ENCODE data around the gene LIN52. TPM values are rescaled to one million over a fixed set of nuclear protein-coding genes. Genes with fewer than 3 reads are reported as not detected.

The LIN52 gene
- total and polyA plus RNA-seq, 10 donors = 4.0 to 11.3 (median 8.5) TPM

GRCh38 chr14:74144789-74145188 lies 60.0 kb downstream of the LIN52 start:
- Histone ChIP-seq H3K36me3 (peaks cover 0 to 12% (median 0%) of the 10 kb centered on the region in 6 donors), H3K4me3 (no peak overlapping the region), H3K27me3 (replicated peaks in 1 of 7) (no peaks in the 10 kb centered on the region), H3K4me1 (peaks cover 0 to 22% (median 13%) of the 10 kb centered on the region in 6 donors), H3K27ac (no peak overlapping the region), H3K9me3 (no peaks in the 10 kb centered on the region)
- 54 to 82% (median 65%) methylated on average over 3 of the region's 3 CpGs for WGBS, 5 donors
- DNase-seq = no peak
- no peak for TF ChIP-seq POLR2A (IDR thresholded peaks at IDR 0.05)
- TF ChIP-seq CTCF (IDR thresholded peaks at IDR 0.05 in 8 of 11, conservative IDR thresholded peaks at IDR 0.05 in 3 of 11) = no peak
- TF ChIP-seq POLR2AphosphoS5 (IDR thresholded peaks at IDR 0.05) = no peak
- intact Hi-C loops (cut with DNase I; ENCODE audit: low total_unique reads) = no loop called here

- Histone ChIP-seq H3K9me3 (no peaks in the 10 kb centered on the region), H3K27me3 (replicated peaks in 1 of 7) (no peaks in the 10 kb centered on the region), H3K4me3 (no peak overlapping the region), H3K27ac (no peak overlapping the region), H3K4me1 (no peaks in the 10 kb centered on the region), H3K36me3 (peaks cover 0 to 12% (median 0%) of the 10 kb centered on the region in 6 donors)
- WGBS, 5 donors = 91 to 97% (median 95%) methylated on average over 1 of the region's 1 CpG
- DNase-seq = no peak
- TF ChIP-seq POLR2AphosphoS5 (IDR thresholded peaks at IDR 0.05) (no peak), CTCF (IDR thresholded peaks at IDR 0.05 in 8 of 11, conservative IDR thresholded peaks at IDR 0.05 in 3 of 11) (no peak), POLR2A (IDR thresholded peaks at IDR 0.05) (no peak)
- intact Hi-C loops (cut with DNase I; ENCODE audit: low total_unique reads) = no loop called here
These were observed 62.8 kb downstream of the LIN52 start for GRCh38 chr14:74147571-74147970.

GRCh38 chr14:74148705-74149104 lies 63.9 kb downstream of the LIN52 start:
- no peaks in the 10 kb centered on the region for H3K27me3 ChIP-seq (replicated peaks in 1 of 7)
- H3K4me1 ChIP-seq = no peaks in the 10 kb centered on the region
- no peaks in the 10 kb centered on the region for H3K9me3 ChIP-seq
- 79 to 99% (median 97%) methylated on average over 2 of the region's 2 CpGs for WGBS, 5 donors
- intact Hi-C loops (cut with DNase I; ENCODE audit: low total_unique reads) = no loop called here
- no peak for DNase-seq
- no peak for TF ChIP-seq POLR2AphosphoS5 (IDR thresholded peaks at IDR 0.05)
- TF ChIP-seq CTCF (IDR thresholded peaks at IDR 0.05 in 8 of 11, conservative IDR thresholded peaks at IDR 0.05 in 3 of 11) = no peak
- no peak for TF ChIP-seq POLR2A (IDR thresholded peaks at IDR 0.05)
- H3K4me3 ChIP-seq = no peak overlapping the region
- no peak overlapping the region for H3K27ac ChIP-seq
- peaks cover 0 to 6% (median 0%) of the 10 kb centered on the region in 6 donors for H3K36me3 ChIP-seq

DNA sequence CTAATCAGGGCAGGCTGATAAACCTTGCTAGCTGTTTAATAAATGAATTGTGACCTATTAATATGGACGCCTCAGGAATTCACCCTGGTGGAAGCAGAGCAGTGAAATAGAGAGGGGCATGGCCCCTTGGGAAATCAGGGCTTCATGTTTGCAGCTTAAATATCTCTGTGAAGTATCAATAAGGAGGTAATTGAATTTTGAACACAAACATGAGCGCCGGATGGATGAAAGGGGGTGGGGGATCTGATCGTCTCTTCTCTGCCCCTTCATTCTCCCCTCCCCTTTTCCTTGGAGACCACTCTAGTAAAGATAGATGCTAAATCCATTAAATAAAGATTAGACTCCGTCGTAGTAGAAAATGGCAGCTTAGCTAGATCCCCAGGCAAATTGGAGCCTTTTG lies 70.5 kb downstream of the LIN52 start:
- no peak overlapping the region for H3K4me3 ChIP-seq
- no peaks in the 10 kb centered on the region for H3K9me3 ChIP-seq
- 75 to 89% (median 80%) methylated on average over 6 of the region's 6 CpGs for WGBS, 5 donors
- H3K4me1 ChIP-seq = no peaks in the 10 kb centered on the region
- H3K27me3 ChIP-seq (replicated peaks in 1 of 7) = no peaks in the 10 kb centered on the region
- intact Hi-C loops (cut with DNase I; ENCODE audit: low total_unique reads) = no loop called here
- no peak overlapping the region for H3K27ac ChIP-seq
- peaks cover 0 to 4% (median 0%) of the 10 kb centered on the region in 6 donors for H3K36me3 ChIP-seq
- no peak for TF ChIP-seq POLR2AphosphoS5 (IDR thresholded peaks at IDR 0.05)
- TF ChIP-seq CTCF (IDR thresholded peaks at IDR 0.05 in 8 of 11, conservative IDR thresholded peaks at IDR 0.05 in 3 of 11) = no peak
- no peak for TF ChIP-seq POLR2A (IDR thresholded peaks at IDR 0.05)
- no peak for DNase-seq

Data from spleen (tissue), 11 donors.